ENCODE measurements around the gene AK4. TPM values are rescaled to one million over a fixed set of nuclear protein-coding genes. Genes with fewer than 3 reads are reported as not detected.
"Not testable (repeated sequence)": the region's sequence is repeated elsewhere in the genome, so short reads cannot be mapped to it uniquely, and the experiment has no call there.

AK4 gene
- polyA plus RNA-seq, 3 donors: 4.3 to 9.9 (median 6.7) TPM

DNA sequence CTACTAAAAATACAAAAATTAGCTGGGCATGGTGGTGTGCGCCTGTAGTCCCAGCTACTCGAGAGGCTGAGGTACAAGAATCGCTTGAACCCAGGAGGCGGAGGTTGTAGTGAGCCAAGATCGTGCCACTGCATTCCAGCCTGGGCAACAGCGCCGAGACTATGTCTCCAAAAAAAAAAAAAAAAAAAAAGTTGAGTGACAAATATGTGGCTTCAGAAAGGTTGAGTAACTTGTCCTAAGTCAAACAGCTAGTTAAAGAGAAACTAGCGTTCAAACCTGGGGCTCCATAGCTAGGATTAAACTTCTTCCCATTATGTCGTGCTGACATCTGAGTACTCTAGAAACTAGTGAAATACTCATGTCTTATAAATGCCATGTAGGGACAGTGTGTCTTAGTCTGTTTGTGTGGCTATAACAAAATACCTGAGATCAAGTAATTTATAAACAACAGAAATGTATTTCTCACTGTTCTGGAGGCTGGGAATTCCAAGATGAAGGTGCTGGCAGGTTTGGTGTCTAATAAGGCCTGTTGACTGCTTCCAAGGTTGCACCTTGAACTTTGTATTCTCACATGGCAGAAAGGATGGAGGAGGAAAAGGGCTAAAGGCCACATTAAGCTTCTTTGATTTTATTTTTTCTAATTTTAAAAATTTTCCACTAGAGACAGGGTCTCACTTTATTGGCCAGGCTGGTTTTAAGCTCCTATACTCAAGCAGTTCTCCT, 12.0 kb downstream of the AK4 start:
- no peaks in the 10 kb centered on the region for H3K27me3 Mint-ChIP-seq (ENCODE audit: low read depth in 3 of 3)
- no peaks in the 10 kb centered on the region for H3K9me3 Mint-ChIP-seq
- no peak overlapping the region for H3K27ac Mint-ChIP-seq
- Histone ChIP-seq H3K9me3 (replicated peaks in 1 of 2; ENCODE audit: control insufficient read depth in 1 of 2, insufficient read depth in 1 of 2, low read length in 2 of 2) (no peaks in the 10 kb centered on the region), H3K79me2 (ENCODE audit: insufficient read depth, low read length) (peaks cover 20% of the 10 kb centered on the region), H3K27ac (ENCODE audit: low read depth in 1 of 2, low read length in 2 of 2) (no peak overlapping the region), H3K36me3 (replicated peaks in 1 of 2; ENCODE audit: control insufficient read depth in 1 of 2, insufficient read depth in 2 of 2, low read length in 2 of 2) (no peaks in the 10 kb centered on the region), H3K4me3 (replicated peaks in 1 of 3; ENCODE audit: low read depth in 2 of 3, low read length in 3 of 3) (no peak overlapping the region), H2AFZ (ENCODE audit: insufficient read depth, low read depth, low read length, poor library complexity, severe bottlenecking) (no peak overlapping the region), H4K20me1 (ENCODE audit: insufficient read depth, low read length) (no peaks in the 10 kb centered on the region), H3K4me2 (replicated peaks; ENCODE audit: extremely low read depth, low read length, poor library complexity, severe bottlenecking) (no peak overlapping the region), H3K27me3 (ENCODE audit: control insufficient read depth in 2 of 2, insufficient read depth in 2 of 2, low read length in 2 of 2) (no peaks in the 10 kb centered on the region), H3K9ac (ENCODE audit: insufficient read depth, low read length, poor library complexity, severe bottlenecking) (no peak overlapping the region), H3K4me1 (ENCODE audit: control insufficient read depth in 1 of 2, insufficient read depth in 2 of 2, low read length in 2 of 2) (peaks cover 21 to 56% of the 10 kb centered on the region in 2 donors)
- no peak overlapping the region for H3K4me3 Mint-ChIP-seq
- peaks cover 6 to 10% of the 10 kb centered on the region in 2 donors for H3K36me3 Mint-ChIP-seq
- TF ChIP-seq, protein P1, sequence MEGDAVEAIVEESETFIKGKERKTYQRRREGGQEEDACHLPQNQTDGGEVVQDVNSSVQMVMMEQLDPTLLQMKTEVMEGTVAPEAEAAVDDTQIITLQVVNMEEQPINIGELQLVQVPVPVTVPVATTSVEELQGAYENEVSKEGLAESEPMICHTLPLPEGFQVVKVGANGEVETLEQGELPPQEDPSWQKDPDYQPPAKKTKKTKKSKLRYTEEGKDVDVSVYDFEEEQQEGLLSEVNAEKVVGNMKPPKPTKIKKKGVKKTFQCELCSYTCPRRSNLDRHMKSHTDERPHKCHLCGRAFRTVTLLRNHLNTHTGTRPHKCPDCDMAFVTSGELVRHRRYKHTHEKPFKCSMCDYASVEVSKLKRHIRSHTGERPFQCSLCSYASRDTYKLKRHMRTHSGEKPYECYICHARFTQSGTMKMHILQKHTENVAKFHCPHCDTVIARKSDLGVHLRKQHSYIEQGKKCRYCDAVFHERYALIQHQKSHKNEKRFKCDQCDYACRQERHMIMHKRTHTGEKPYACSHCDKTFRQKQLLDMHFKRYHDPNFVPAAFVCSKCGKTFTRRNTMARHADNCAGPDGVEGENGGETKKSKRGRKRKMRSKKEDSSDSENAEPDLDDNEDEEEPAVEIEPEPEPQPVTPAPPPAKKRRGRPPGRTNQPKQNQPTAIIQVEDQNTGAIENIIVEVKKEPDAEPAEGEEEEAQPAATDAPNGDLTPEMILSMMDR (IDR thresholded peaks at IDR 0.05): no peak
- WGBS (ENCODE audit: insufficient coverage): 100% methylated on average over 1 of the region's 9 CpGs
- intact Hi-C loops (cut with micrococcal nuclease): loop anchor here in 1 of 2 donors (10.0 kb wide), 1 partner anchor 75 kb away; no protein-coding TSS in a partner anchor
- DNase-seq: no peak
- H3K4me1 Mint-ChIP-seq: peaks cover 38% of the 10 kb centered on the region

DNA sequence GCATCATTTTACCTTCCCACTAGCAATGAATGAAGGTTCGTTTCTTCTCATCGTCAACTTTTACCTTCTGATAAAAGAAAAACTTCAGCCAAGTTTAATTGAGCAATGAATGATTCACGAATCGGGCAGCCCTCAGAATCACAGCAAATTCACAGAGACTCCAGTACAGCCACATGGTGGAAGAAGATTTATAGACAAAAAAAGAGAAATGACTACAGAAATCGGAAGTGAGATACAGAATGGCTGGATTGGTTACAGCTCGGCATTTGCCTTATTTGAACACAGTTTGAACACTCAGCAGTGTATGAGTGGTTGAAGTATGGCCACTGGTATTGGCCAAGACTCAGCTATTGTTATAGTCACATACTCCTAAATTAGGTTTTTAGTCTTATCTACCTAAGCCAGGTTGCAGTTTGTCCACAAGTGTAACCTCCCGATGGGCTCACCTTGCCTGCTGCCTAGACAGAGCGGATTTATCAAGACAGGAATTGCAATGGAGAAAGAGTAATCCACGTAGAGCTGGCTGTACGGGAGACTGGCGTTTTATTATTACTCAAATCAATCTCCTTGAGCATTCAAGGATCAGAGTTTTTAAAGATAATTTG, 15.3 kb downstream of the AK4 start:
- peaks cover 67% of the 10 kb centered on the region for H3K4me1 Mint-ChIP-seq
- H3K4me3 Mint-ChIP-seq: peak overlapping the region in 1 of 2 donors; percentile 74
- TF ChIP-seq, protein P1 (IDR thresholded peaks at IDR 0.05): no peak
- WGBS (ENCODE audit: insufficient coverage): 34% methylated on average over 4 of the region's 11 CpGs
- H3K27me3 Mint-ChIP-seq (ENCODE audit: low read depth in 3 of 3): peaks cover 0 to 2% (median 0%) of the 10 kb centered on the region in 3 donors
- Histone ChIP-seq H3K4me2 (replicated peaks; ENCODE audit: extremely low read depth, low read length, poor library complexity, severe bottlenecking) (peak overlapping the region; percentile 54), H3K4me1 (ENCODE audit: control insufficient read depth in 1 of 2, insufficient read depth in 2 of 2, low read length in 2 of 2) (peaks cover 42 to 84% of the 10 kb centered on the region in 2 donors), H3K79me2 (ENCODE audit: insufficient read depth, low read length) (peaks cover 51% of the 10 kb centered on the region), H3K27ac (ENCODE audit: low read depth in 1 of 2, low read length in 2 of 2) (peak overlapping the region in 1 of 2 donors; percentile 57), H3K9ac (ENCODE audit: insufficient read depth, low read length, poor library complexity, severe bottlenecking) (no peak overlapping the region), H2AFZ (ENCODE audit: insufficient read depth, low read depth, low read length, poor library complexity, severe bottlenecking) (no peak overlapping the region), H4K20me1 (ENCODE audit: insufficient read depth, low read length) (no peaks in the 10 kb centered on the region), H3K9me3 (replicated peaks in 1 of 2; ENCODE audit: control insufficient read depth in 1 of 2, insufficient read depth in 1 of 2, low read length in 2 of 2) (no peaks in the 10 kb centered on the region), H3K36me3 (replicated peaks in 1 of 2; ENCODE audit: control insufficient read depth in 1 of 2, insufficient read depth in 2 of 2, low read length in 2 of 2) (no peaks in the 10 kb centered on the region), H3K27me3 (ENCODE audit: control insufficient read depth in 2 of 2, insufficient read depth in 2 of 2, low read length in 2 of 2) (no peaks in the 10 kb centered on the region), H3K4me3 (replicated peaks in 1 of 3; ENCODE audit: low read depth in 2 of 3, low read length in 3 of 3) (peak overlapping the region in 1 of 3 experiments; percentile 43)
- peaks cover 3 to 7% of the 10 kb centered on the region in 2 donors for H3K36me3 Mint-ChIP-seq
- H3K27ac Mint-ChIP-seq: peak overlapping the region in 5 of 7 donors; percentile 82 to 92 (median 87)
- peaks cover 0 to 3% (median 0%) of the 10 kb centered on the region in 7 donors for H3K9me3 Mint-ChIP-seq
- intact Hi-C loops (cut with micrococcal nuclease): no loop called here
- DNase-seq: peak; percentile 63 to 65 (median 64)

DNA sequence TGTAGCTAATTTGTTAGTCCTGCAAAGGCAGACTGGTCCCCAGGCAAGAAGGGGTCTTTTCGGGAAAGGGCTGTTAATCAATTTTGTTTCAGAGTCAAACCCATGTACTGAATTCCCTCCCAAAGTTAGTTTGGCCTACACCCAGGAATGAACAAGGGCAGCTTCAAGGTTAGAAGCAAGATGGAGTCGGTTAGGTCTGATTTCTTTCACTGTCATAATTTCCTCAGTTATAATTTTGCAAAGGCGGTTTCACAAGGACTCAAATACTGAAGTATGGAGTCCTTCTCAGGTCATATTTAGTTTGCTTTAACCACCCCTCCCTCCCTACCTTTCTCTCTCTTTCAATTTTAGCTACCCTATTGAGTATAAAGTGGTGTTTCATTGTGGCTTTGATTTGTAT, 16.1 kb downstream of the AK4 start:
- H3K27me3 Mint-ChIP-seq (ENCODE audit: low read depth in 3 of 3); H3K4me2 ChIP-seq (replicated peaks; ENCODE audit: extremely low read depth, low read length, poor library complexity, severe bottlenecking); H3K9me3 Mint-ChIP-seq; H4K20me1 ChIP-seq (ENCODE audit: insufficient read depth, low read length); H3K36me3 Mint-ChIP-seq; H3K36me3 ChIP-seq (replicated peaks in 1 of 2; ENCODE audit: control insufficient read depth in 1 of 2, insufficient read depth in 2 of 2, low read length in 2 of 2); H3K4me3 ChIP-seq (replicated peaks in 1 of 3; ENCODE audit: low read depth in 2 of 3, low read length in 3 of 3); intact Hi-C loops (cut with micrococcal nuclease); H3K9me3 ChIP-seq (replicated peaks in 1 of 2; ENCODE audit: control insufficient read depth in 1 of 2, insufficient read depth in 1 of 2, low read length in 2 of 2); H3K27me3 ChIP-seq (ENCODE audit: control insufficient read depth in 2 of 2, insufficient read depth in 2 of 2, low read length in 2 of 2); H3K9ac ChIP-seq (ENCODE audit: insufficient read depth, low read length, poor library complexity, severe bottlenecking); DNase-seq; H3K4me3 Mint-ChIP-seq; H2AFZ ChIP-seq (ENCODE audit: insufficient read depth, low read depth, low read length, poor library complexity, severe bottlenecking): not testable (repeated sequence)
- Histone ChIP-seq H3K27ac (ENCODE audit: low read depth in 1 of 2, low read length in 2 of 2) (peak overlapping the region in 1 of 2 donors; percentile 62), H3K4me1 (ENCODE audit: control insufficient read depth in 1 of 2, insufficient read depth in 2 of 2, low read length in 2 of 2) (peaks cover 42 to 76% of the 10 kb centered on the region in 2 donors), H3K79me2 (ENCODE audit: insufficient read depth, low read length) (peaks cover 53% of the 10 kb centered on the region)
- WGBS (ENCODE audit: insufficient coverage): no CpG with 5 or more reads among the region's 3 CpGs
- H3K27ac Mint-ChIP-seq: peak overlapping the region in 3 of 7 donors; percentile 87 to 92 (median 91)
- peaks cover 67% of the 10 kb centered on the region for H3K4me1 Mint-ChIP-seq

All from CD14-positive monocyte (primary cell).